IMR-90 (cell line): Measurements from ENCODE around the gene VPS26A. TPM values are rescaled to one million over a fixed set of nuclear protein-coding genes. Genes with fewer than 3 reads are reported as not detected.

ENCODE experiments used
- ATAC-seq: fragments of 200-7000 bp; cut with Tn5 transposase; 2 replicates; pipeline ENCODE4 v1.9.1; 2020; ENCODE audit warnings: low read depth, mild to moderate bottlenecking, moderate library complexity
- BruUV-seq: library from RNA; stranded (reverse); fragments of 400-500 nt; replicated peaks from 2 replicates; lab custom pipeline; 2021; lab: Mats Ljungman, UMichigan
- CTCF ChIA-PET: fragments of 300-600 bp; formaldehyde crosslinking; extraction: SDS; loops from one replicate; lab custom pipeline; 2021; ENCODE audit warnings: antibody characterized with exemption; lab: Yijun Ruan, JAX
- POLR2A ChIA-PET: fragments of 300-600 bp; sonication (Branson Sonifier 250); formaldehyde crosslinking; loops from one replicate; lab custom pipeline; 2022; ENCODE audit warnings: antibody characterized with exemption; ENCODE audit not compliant: unreplicated experiment; lab: Charles Lee
- DNase-seq: peaks from one replicate; pipeline ENCODE4 v3.0.0; 2013
- H2AFZ ChIP-seq: replicated peaks from 2 replicates; pipeline ENCODE3; 2013; ENCODE audit warnings: low read length, mild to moderate bottlenecking; ENCODE audit not compliant: poor library complexity
- H2AK5ac ChIP-seq: 2 replicates; pipeline ENCODE4 v1.6.1; 2013; ENCODE audit warnings: low read depth, low read length, inconsistent platforms
- H2AK9ac ChIP-seq: replicated peaks from 2 replicates; pipeline ENCODE3; 2013; ENCODE audit warnings: mild to moderate bottlenecking, low read depth, low read length, moderate library complexity; ENCODE audit not compliant: poor library complexity
- H2BK120ac ChIP-seq: 2 replicates; pipeline ENCODE4 v1.6.1; 2013; ENCODE audit warnings: low read depth, low read length, inconsistent platforms
- H2BK15ac ChIP-seq: 3 replicates; pipeline ENCODE4 v1.6.1; 2013; ENCODE audit warnings: low read depth, low read length, inconsistent platforms
- H2BK20ac ChIP-seq: 2 replicates; pipeline ENCODE4 v1.6.1; 2013; ENCODE audit warnings: low read depth, mild to moderate bottlenecking, inconsistent platforms, low read length, moderate library complexity
- H2BK5ac ChIP-seq: 2 replicates; pipeline ENCODE4 v1.6.1; 2013; ENCODE audit warnings: mild to moderate bottlenecking, low read depth, low read length, inconsistent platforms; ENCODE audit not compliant: poor library complexity, severe bottlenecking
- H3K14ac ChIP-seq: replicated peaks from 2 replicates; pipeline ENCODE4 v1.6.1; 2013; ENCODE audit warnings: low read depth, low read length, inconsistent platforms
- H3K18ac ChIP-seq: 2 replicates; pipeline ENCODE4 v1.6.1; 2013; ENCODE audit warnings: low read depth, low read length, control low read depth
- H3K23ac ChIP-seq: 2 replicates; pipeline ENCODE4 v1.6.1; 2013; ENCODE audit warnings: low read depth, low read length, inconsistent platforms
- H3K27ac ChIP-seq: 2 replicates; pipeline ENCODE4 v1.5.1; 2013; ENCODE audit warnings: mild to moderate bottlenecking, control low read depth, low read length; ENCODE audit not compliant: insufficient read depth
- H3K27me3 ChIP-seq: 2 replicates; pipeline ENCODE4 v1.6.1; 2013; ENCODE audit warnings: low read length; ENCODE audit not compliant: control insufficient read depth, insufficient read depth
- H3K36me3 ChIP-seq: 2 replicates; pipeline ENCODE4 v1.6.1; 2013; ENCODE audit warnings: low read length, mixed read lengths; ENCODE audit not compliant: control insufficient read depth, insufficient read depth
- H3K4ac ChIP-seq: 2 replicates; pipeline ENCODE4 v1.6.1; 2013; ENCODE audit warnings: low read depth, low read length, inconsistent platforms
- H3K4me1 ChIP-seq: 2 replicates; pipeline ENCODE4 v1.6.1; 2013; ENCODE audit warnings: low read length, mixed read lengths; ENCODE audit not compliant: control insufficient read depth, insufficient read depth
- H3K4me2 ChIP-seq: 2 replicates; pipeline ENCODE4 v1.6.1; 2013; ENCODE audit warnings: low read depth, mild to moderate bottlenecking, control low read depth, low read length, moderate library complexity
- H3K4me3 ChIP-seq: 2 replicates; pipeline ENCODE4 v1.5.1; 2013; ENCODE audit warnings: low read depth, mild to moderate bottlenecking, control low read depth, low read length, moderate library complexity; ENCODE audit not compliant: insufficient read depth
- H3K56ac ChIP-seq: 2 replicates; pipeline ENCODE4 v1.6.1; 2013; ENCODE audit warnings: low read length, inconsistent platforms; ENCODE audit not compliant: insufficient read depth; ENCODE audit errors: extremely low read depth
- H3K79me1 ChIP-seq, 2 experiments: 2 replicates each; pipeline ENCODE4 v1.6.1; 2013; ENCODE audit warnings: low read length in 2 of 2, inconsistent platforms in 1 of 2, low read depth in 1 of 2
- H3K9ac ChIP-seq: 2 replicates; pipeline ENCODE4 v1.6.1; 2013; ENCODE audit warnings: low read depth, low read length, control low read depth
- H3K9me1 ChIP-seq: 2 replicates; pipeline ENCODE4 v1.6.1; 2013; ENCODE audit warnings: low read length, inconsistent platforms; ENCODE audit not compliant: insufficient read depth
- H3K9me3 ChIP-seq: 2 replicates; pipeline ENCODE4 v1.6.1; 2013; ENCODE audit warnings: low read length; ENCODE audit not compliant: control insufficient read depth, insufficient read depth
- H4K20me1 ChIP-seq: 2 replicates; pipeline ENCODE4 v1.6.1; 2013; ENCODE audit warnings: low read length, inconsistent platforms; ENCODE audit not compliant: insufficient read depth
- H4K5ac ChIP-seq: 2 replicates; pipeline ENCODE4 v1.6.1; 2013; ENCODE audit warnings: mild to moderate bottlenecking, low read depth, low read length, control low read depth
- H4K8ac ChIP-seq, 2 experiments: 2 replicates each; pipeline ENCODE4 v1.6.1; 2013; ENCODE audit warnings: low read depth in 2 of 2, low read length in 2 of 2, control low read depth in 1 of 2, inconsistent platforms in 1 of 2
- H4K91ac ChIP-seq: 2 replicates; pipeline ENCODE4 v1.6.1; 2013; ENCODE audit warnings: low read depth, low read length, inconsistent platforms; ENCODE audit not compliant: insufficient read depth
- CHD1 ChIP-seq: IDR thresholded peaks from 2 replicates; pipeline ENCODE4 v1.6.1; 2012; ENCODE audit warnings: low read depth, low read length, improper control_type of control experiment
- CTCF ChIP-seq: conservative IDR thresholded peaks from 2 replicates; pipeline ENCODE4 v1.5.1; 2012; ENCODE audit warnings: mild to moderate bottlenecking, low read depth, low read length, improper control_type of control experiment
- ELK1 ChIP-seq: fragments of 150-350 bp; IDR thresholded peaks from 2 replicates; pipeline ENCODE4 v1.6.1; 2016; ENCODE audit warnings: low read depth, mild to moderate bottlenecking, low read length, moderate library complexity, borderline replicate concordance
- FOS ChIP-seq: fragments of 150-350 bp; IDR thresholded peaks from 2 replicates; pipeline ENCODE4 v1.6.1; 2016; ENCODE audit warnings: low read depth, low read length
- MAZ ChIP-seq: IDR thresholded peaks from 2 replicates; pipeline ENCODE4 v1.6.1; 2012; ENCODE audit warnings: low read depth, mild to moderate bottlenecking, low read length, improper control_type of control experiment, moderate library complexity, borderline replicate concordance
- NFE2L2 ChIP-seq: fragments of 150-350 bp; IDR thresholded peaks from 2 replicates; pipeline ENCODE4 v1.6.1; 2016; ENCODE audit warnings: low read depth, mild to moderate bottlenecking, low read length
- POLR2A ChIP-seq: IDR thresholded peaks from 2 replicates; pipeline ENCODE4 v1.6.1; 2012; ENCODE audit warnings: mild to moderate bottlenecking, low read depth, low read length
- RCOR1 ChIP-seq: IDR thresholded peaks from 2 replicates; pipeline ENCODE4 v1.6.1; 2012; ENCODE audit warnings: mild to moderate bottlenecking, low read length, improper control_type of control experiment; ENCODE audit not compliant: insufficient replicate concordance
- SMC3 ChIP-seq: fragments of 150-350 bp; IDR thresholded peaks from 2 replicates; pipeline ENCODE4 v1.6.1; 2016; ENCODE audit warnings: low read depth, mild to moderate bottlenecking, antibody characterized with exemption, low read length, moderate library complexity
- USF2 ChIP-seq: fragments of 150-350 bp; IDR thresholded peaks from 2 replicates; pipeline ENCODE4 v1.6.1; 2017; ENCODE audit warnings: mild to moderate bottlenecking, antibody characterized with exemption, low read length, low read depth
- WGBS, 2 experiments: methylation state at CpG; one replicate each; pipeline versions ENCODE4 v1.1.5 to v1.1.7; 2013; ENCODE audit warnings: missing lambda C conversion rate in 2 of 2; ENCODE audit not compliant: insufficient read length in 1 of 2; ENCODE audit errors: extremely low coverage in 2 of 2; 5-methylcytosine and 5-hydroxymethylcytosine counted together
- dilution Hi-C: fragments of 300-500 bp; cut with HindIII; formaldehyde crosslinking; loops from one replicate; pipeline ENCODE4 v1.14.3; 2018; ENCODE audit warnings: low sequenced_read_pairs; ENCODE audit not compliant: unreplicated experiment
- in situ Hi-C: fragments of 300-500 bp; cut with MboI; formaldehyde crosslinking; loops from 3 replicates; pipeline ENCODE4 v1.14.3; 2019; ENCODE audit warnings: low sequenced_read_pairs, inconsistent platforms, mixed read lengths
- intact Hi-C: fragments of 100-400 bp; cut with micrococcal nuclease; formaldehyde crosslinking; loops from 2 replicates; pipeline ENCODE4 v1.10.0; 2022
- polyA plus RNA-seq, 3 experiments: library from polyadenylated mRNA; depleted of rRNA; stranded (reverse); fragments of >200 nt; gene quantifications; 2 replicates each; pipeline ENCODE4 v1.2.3, GENCODE V29; 2012; ENCODE audit warnings: low replicate concordance in 1 of 3
- total RNA-seq: library from RNA; depleted of rRNA; stranded (reverse); fragments of >200 nt; gene quantifications from 2 replicates; pipeline ENCODE4 v1.2.3, GENCODE V29; 2012

The VPS26A gene
- total and polyA plus RNA-seq, 2 of the 4 experiments (the other 2 are of a cell fraction), result 7.2 to 18.7 TPM

GRCh38 chr10:69124563-69125268, 738 bp downstream of the VPS26A start (continued):
- TF ChIP-seq MAZ, result no peak
- TF ChIP-seq SMC3, result no peak

GRCh38 chr10:69125554-69125953, 1.6 kb downstream of the VPS26A start:
- Histone ChIP-seq H4K91ac (no peak overlapping the region), H3K9me3 (no peaks in the 10 kb centered on the region), H2BK120ac (no peak overlapping the region), H3K9me1 (no peaks in the 10 kb centered on the region; the same call in 1 of the 2 replicates), H2BK15ac (no peak overlapping the region), H3K4ac (no peak overlapping the region), H3K27ac (no peak overlapping the region), H3K4me1 (peaks cover 2% of the 10 kb centered on the region; the same call in 1 of the 2 replicates), H4K8ac (no peak overlapping the region), H2AK5ac (no peak overlapping the region), H3K36me3 (no peaks in the 10 kb centered on the region), H3K27me3 (no peaks in the 10 kb centered on the region), H3K4me2 (peak overlapping the region; percentile 64), H3K9ac (no peak overlapping the region), H3K14ac (no peak overlapping the region), H2AFZ (no peak overlapping the region), H2BK20ac (no peak overlapping the region), H3K56ac (no peak overlapping the region), H4K5ac (no peak overlapping the region), H2BK5ac (no peak overlapping the region), H3K79me1 (peaks cover 4 to 33% of the 10 kb centered on the region in 2 experiments; a peak in 3 of 4 replicates), H4K20me1 (peaks cover 31% of the 10 kb centered on the region), H3K18ac (no peak overlapping the region), H2AK9ac (no peak overlapping the region), H3K4me3 (no peak overlapping the region), H3K23ac (no peak overlapping the region)
- no TSS peak for BruUV-seq
- POLR2A ChIA-PET, result no interaction called here
- CTCF ChIA-PET, result interaction anchor here (0.7 to 1.1 kb wide), 2 partner anchors 17 to 1018 kb away, joined by 3 read pairs; no protein-coding TSS in a partner anchor
- intact Hi-C loops, result no loop called here
- DNase-seq, result no peak
- no CpG with 5 or more reads among the region's 1 CpG for WGBS, 2 experiments
- in situ Hi-C loops, result no loop called here
- ATAC-seq, result no peak
- dilution Hi-C loops, result no loop called here
- TF ChIP-seq RCOR1 (no peak), POLR2A (no peak), MAZ (no peak), FOS (no peak), USF2 (no peak), CHD1 (no peak), SMC3 (no peak), NFE2L2 (no peak), CTCF (no peak), ELK1 (no peak)
